ENCODE data around the gene CLIP3.

The CLIP3 gene

DNA sequence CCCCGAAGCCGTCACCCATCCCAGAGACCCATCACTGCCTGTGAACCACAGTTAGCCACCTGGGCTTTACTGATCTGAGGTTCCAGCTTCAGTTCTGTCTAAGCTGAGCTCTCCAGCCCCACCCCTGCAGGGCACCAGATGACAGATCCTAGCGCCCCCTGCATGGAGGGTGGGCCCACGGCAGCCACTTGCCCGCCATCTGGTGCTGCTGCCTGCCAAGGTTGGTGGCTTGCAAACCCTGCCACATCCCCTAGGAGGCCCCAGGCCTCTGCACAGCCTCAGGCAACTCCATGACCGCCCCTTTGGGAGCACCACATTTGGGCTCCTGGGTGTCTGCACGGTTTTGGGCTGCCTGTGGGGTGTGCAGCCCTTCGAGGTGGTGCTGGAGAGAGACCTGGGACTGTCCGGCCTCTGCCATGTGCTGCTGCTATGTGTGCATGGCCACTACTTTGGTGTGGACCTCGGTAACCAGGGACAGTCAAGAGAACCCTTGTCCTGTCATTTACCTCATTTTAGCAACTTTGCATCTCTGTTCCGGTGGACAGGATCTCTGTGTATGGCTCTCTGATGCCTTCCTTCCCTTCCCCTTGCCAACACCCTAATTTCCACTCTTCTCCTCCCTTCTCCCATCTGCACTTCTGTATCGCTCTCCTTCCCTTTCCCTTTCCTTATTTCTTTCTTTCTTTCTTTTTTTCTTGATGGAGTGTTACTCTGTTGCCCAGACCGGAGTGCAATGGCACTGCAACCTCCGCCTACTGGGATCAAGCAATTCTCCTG, 55.0 kb downstream of the CLIP3 start:
- DNase-seq (ENCODE audit: low read depth) = no peak

DNA sequence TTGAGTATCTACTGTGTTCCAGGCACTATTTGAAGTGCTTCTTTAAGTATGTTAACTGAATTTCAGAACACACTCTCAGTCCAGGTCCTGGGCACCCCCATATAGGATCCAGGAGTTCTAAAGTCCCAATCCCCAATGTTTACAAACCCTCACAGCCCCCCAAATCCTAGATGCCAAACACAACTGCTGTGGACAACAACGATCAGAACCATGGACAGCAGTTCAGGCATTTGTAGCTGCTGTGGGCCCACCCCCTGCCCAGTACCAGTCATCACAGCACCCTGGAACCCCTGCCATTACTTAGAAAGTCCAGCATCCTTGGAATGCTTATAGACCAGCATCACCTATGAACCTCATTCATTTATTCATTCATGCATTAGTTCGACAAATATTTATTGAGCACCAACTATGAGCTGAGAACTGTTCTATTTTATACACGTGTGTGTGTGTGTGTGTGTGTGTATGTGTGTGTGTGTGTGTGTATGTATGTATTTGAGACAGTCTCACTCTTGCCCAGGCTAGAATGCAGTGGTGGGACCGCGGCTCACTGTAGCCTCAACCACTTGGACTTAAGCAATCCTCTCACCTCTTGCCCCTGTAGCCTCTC, 57.0 kb downstream of the CLIP3 start:
- DNase-seq (ENCODE audit: low read depth) = no peak

DNA sequence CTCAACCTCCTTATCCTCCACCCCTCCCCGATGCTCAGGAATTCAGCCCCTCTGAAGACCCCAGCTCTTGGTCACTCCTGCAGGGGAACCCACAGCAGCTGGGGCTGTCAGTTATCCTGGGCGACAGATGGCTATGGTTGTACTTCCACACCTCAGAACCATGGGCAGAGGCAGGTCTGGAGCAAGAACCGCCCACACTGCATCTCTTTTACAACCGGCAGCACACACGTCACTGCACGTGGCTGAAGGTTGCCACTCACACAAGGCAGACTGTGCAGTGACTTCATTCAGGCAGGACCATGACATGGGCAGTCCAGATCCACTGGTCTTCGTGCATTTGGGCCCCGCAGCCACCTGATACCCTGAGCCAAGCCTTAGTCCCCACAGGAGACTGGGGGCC, 59.2 kb downstream of the CLIP3 start:
- no peak for DNase-seq (ENCODE audit: low read depth)

DNA sequence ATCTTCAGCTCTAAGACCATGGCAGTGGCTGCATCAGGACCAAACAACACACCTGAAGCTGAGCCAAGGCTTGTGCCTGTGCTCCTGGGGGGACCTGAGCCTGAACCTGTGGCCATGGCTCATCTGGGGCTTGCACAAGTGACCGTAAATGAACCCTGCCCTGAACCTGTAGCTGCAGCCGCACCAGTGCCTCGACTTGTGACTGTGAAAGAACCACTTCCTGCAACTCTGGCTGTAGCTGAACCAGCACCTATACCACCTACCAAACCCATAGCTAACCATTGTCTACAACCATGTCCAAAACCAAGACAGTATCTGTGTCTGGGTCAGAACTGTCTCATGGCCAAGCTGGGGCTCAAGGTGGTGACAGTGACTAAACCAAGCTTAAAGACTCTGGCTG, 65.9 kb downstream of the CLIP3 start:
- DNase-seq (ENCODE audit: low read depth) = no peak

Measured in stimulated activated CD8-positive, alpha-beta memory T cell treated with anti-CD3 and anti-CD28 coated beads, Interleukin-15, amount 100 ng/mL, for 1 hour (primary cell).